RWPE2 (cell line): ENCODE data around the gene TRAF7.

ENCODE experiments used
- ATAC-seq: fragments of 200-7000 bp; cut with Tn5 transposase; 3 replicates; pipeline ENCODE4 v1.9.1; 2021; ENCODE audit warnings: low read depth
- DNase-seq: peaks from one replicate; pipeline ENCODE4 v3.0.0-alpha.2; 2020; ENCODE audit warnings: low spot score
- H3K27ac ChIP-seq: fragments of 450-650 bp; 2 replicates; pipeline ENCODE4 v1.5.1; 2017; ENCODE audit warnings: mild to moderate bottlenecking; ENCODE audit not compliant: poor library complexity, severe bottlenecking
- H3K27me3 ChIP-seq: fragments of 250-450 bp; sonication (Bioruptor Pico); 2 replicates; pipeline ENCODE4 v1.5.1; 2021; ENCODE audit warnings: mild to moderate bottlenecking, moderate library complexity; ENCODE audit not compliant: insufficient read depth, poor library complexity, severe bottlenecking
- H3K36me3 ChIP-seq: fragments of 250-450 bp; sonication (Bioruptor Pico); 2 replicates; pipeline ENCODE4 v1.5.1; 2020; ENCODE audit warnings: low read depth, mild to moderate bottlenecking, moderate library complexity
- H3K4me1 ChIP-seq: fragments of 250-450 bp; sonication (Bioruptor Pico); 2 replicates; pipeline ENCODE4 v1.5.1; 2021; ENCODE audit warnings: mild to moderate bottlenecking, moderate library complexity; ENCODE audit not compliant: insufficient read depth, poor library complexity, severe bottlenecking
- H3K4me3 ChIP-seq: fragments of 250-450 bp; sonication (Bioruptor Pico); 2 replicates; pipeline ENCODE4 v1.5.1; 2021; ENCODE audit warnings: mild to moderate bottlenecking, moderate library complexity; ENCODE audit not compliant: severe bottlenecking
- H3K9me3 ChIP-seq: fragments of 250-450 bp; sonication (Bioruptor Pico); 2 replicates; pipeline ENCODE4 v1.5.1; 2021; ENCODE audit warnings: mild to moderate bottlenecking, moderate library complexity; ENCODE audit not compliant: severe bottlenecking
- TF ChIP-seq, protein P1 (sequence below): fragments of 450-650 bp; IDR thresholded peaks from one replicate; pipeline ENCODE4 v1.5.1; 2017; ENCODE audit warnings: mild to moderate bottlenecking, moderate library complexity; ENCODE audit not compliant: poor library complexity, severe bottlenecking

TRAF7 gene

GRCh38 chr16:2186064-2186463 lies 30.5 kb downstream of the TRAF7 start:
- DNase-seq (no peak), ATAC-seq (no peak)
- H3K4me1 ChIP-seq = no peaks in the 10 kb centered on the region
- H3K36me3 ChIP-seq = no peaks in the 10 kb centered on the region
- TF ChIP-seq, protein P1, sequence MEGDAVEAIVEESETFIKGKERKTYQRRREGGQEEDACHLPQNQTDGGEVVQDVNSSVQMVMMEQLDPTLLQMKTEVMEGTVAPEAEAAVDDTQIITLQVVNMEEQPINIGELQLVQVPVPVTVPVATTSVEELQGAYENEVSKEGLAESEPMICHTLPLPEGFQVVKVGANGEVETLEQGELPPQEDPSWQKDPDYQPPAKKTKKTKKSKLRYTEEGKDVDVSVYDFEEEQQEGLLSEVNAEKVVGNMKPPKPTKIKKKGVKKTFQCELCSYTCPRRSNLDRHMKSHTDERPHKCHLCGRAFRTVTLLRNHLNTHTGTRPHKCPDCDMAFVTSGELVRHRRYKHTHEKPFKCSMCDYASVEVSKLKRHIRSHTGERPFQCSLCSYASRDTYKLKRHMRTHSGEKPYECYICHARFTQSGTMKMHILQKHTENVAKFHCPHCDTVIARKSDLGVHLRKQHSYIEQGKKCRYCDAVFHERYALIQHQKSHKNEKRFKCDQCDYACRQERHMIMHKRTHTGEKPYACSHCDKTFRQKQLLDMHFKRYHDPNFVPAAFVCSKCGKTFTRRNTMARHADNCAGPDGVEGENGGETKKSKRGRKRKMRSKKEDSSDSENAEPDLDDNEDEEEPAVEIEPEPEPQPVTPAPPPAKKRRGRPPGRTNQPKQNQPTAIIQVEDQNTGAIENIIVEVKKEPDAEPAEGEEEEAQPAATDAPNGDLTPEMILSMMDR = no peak
- no peak overlapping the region for H3K27ac ChIP-seq
- no peak overlapping the region for H3K4me3 ChIP-seq
- no peaks in the 10 kb centered on the region for H3K9me3 ChIP-seq
- H3K27me3 ChIP-seq = no peaks in the 10 kb centered on the region

GRCh38 chr16:2186505-2186904 lies 30.9 kb downstream of the TRAF7 start:
- Histone ChIP-seq H3K4me3 (no peak overlapping the region), H3K36me3 (no peaks in the 10 kb centered on the region), H3K4me1 (no peaks in the 10 kb centered on the region), H3K9me3 (no peaks in the 10 kb centered on the region), H3K27ac (no peak overlapping the region), H3K27me3 (no peaks in the 10 kb centered on the region)
- DNase-seq (no peak), ATAC-seq (no peak)
- TF ChIP-seq, protein P1 = no peak

GRCh38 chr16:2187212-2187611 lies 31.6 kb downstream of the TRAF7 start:
- DNase-seq (no peak), ATAC-seq (no peak)
- H3K9me3 ChIP-seq = no peaks in the 10 kb centered on the region
- H3K36me3 ChIP-seq = no peaks in the 10 kb centered on the region
- TF ChIP-seq, protein P1 = no peak
- H3K27ac ChIP-seq = no peak overlapping the region
- no peak overlapping the region for H3K4me3 ChIP-seq
- H3K27me3 ChIP-seq = no peaks in the 10 kb centered on the region
- H3K4me1 ChIP-seq = no peaks in the 10 kb centered on the region

DNA sequence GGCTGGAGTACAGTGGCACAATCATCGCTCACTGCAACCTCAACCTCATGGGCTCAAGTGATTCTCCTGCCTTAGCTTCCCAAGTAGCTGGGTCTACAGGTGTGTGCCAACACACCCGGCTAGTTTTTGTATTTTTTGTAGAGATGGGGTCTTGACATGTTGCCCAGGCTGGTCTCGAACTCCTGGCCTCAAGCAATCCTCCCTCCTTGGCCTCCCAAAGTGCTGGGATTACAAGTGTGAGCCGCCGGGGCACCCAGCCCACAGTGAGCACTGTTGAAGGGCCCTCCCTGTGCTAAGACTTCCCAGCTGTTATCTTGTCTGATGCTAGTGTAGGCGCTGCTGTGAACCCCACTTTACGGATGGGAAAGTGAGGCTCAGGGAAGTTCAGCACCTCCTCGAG lies 32.8 kb downstream of the TRAF7 start:
- no peak for ATAC-seq
- no peak overlapping the region for H3K4me3 ChIP-seq
- H3K9me3 ChIP-seq = no peaks in the 10 kb centered on the region
- no peaks in the 10 kb centered on the region for H3K4me1 ChIP-seq
- no peak for DNase-seq
- H3K36me3 ChIP-seq = no peaks in the 10 kb centered on the region
- no peaks in the 10 kb centered on the region for H3K27me3 ChIP-seq
- no peak overlapping the region for H3K27ac ChIP-seq
- TF ChIP-seq, protein P1 = no peak

DNA sequence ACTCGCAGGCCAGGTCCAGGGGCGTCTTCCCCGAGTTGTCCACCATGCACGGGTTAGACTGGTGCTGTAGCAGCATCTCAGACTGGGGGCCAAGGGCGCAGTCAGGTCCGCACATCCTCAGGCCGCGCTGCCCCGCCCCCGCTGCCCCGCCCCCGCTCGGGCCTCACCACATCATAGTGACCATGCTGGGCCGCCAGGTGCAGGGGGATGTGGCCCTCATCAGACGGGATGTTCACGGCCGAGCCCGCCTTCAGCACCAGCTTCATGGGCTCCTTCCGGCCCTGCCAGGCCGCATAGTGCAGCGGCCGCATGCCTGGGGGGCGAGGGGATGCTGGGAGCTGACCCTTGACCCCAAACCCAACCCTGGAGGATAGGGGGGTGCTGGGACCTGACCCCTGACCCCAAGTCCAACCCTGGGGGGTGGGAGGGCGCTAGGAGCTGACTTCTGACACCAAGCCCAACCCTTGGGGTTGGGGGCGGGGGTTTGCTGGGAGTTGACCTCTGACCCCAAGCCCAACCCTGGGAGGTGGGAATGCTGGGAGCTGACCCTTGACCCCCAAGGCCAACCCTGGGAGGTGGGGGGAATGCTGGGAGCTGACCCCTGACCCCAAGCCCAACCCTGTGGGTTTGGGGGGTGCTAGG lies 33.8 kb downstream of the TRAF7 start:
- Histone ChIP-seq H3K27ac (no peak overlapping the region), H3K4me3 (no peak overlapping the region), H3K9me3 (no peaks in the 10 kb centered on the region), H3K27me3 (no peaks in the 10 kb centered on the region), H3K36me3 (no peaks in the 10 kb centered on the region), H3K4me1 (no peaks in the 10 kb centered on the region)
- DNase-seq (no peak), ATAC-seq (no peak)
- TF ChIP-seq, protein P1 = no peak
